NCI-H524 (cell line): ENCODE data around the gene SCAMP1.
A peak's percentile ranks its signal among the peaks of the same experiment; 100 is the strongest.
"Not testable (repeated sequence)": the region's sequence is repeated elsewhere in the genome, so short reads cannot be mapped to it uniquely, and the experiment has no call there.

Experiments used
- DNase-seq, 2 experiments: peaks; one replicate each; lab custom pipeline; 2025; lab: John Stamatoyannopoulos, UW

The SCAMP1 gene

GRCh38 chr5:78429332-78429980, 69.0 kb downstream of the SCAMP1 start:
- DNase-seq = no peak

DNA sequence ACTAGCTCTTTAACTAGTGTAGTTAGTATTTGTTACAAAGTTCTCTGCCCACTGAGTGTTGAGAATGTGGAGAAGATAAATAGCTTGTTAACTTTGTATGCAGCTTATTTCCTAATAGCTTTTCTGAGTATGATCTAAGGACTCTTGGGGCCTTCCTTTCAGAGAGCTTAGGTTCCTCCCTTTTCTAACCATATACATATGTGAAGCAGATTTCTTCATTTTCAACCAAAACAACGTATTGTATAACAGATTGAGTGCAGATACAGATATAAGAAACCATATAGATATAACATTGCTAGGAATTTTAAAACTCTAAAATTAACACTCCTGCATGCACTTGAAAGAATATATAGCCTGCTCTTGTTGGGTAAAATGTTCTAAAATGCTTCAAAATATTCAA, 70.4 kb downstream of the SCAMP1 start:
- DNase-seq = no peak

DNA sequence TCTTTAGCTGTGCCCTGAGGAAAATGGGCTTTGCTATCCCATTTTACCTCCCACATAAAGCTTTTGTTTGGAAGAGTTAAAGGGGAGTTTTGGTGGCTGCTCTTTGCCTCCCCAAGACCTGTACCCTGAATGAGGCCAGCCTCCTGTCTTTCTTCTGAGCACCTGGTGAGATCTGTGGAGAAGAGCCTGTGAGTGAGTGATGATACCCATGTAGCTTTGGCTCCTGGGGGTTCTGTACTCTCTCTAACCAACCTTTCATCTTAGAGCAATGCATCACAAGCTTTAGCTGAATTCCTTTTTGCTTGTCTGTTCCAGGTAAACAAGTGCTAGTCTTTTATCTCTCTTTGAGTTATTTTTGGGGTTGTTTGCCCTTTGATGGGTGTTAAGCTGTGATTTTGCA, 73.6 kb downstream of the SCAMP1 start:
- DNase-seq = no peak

DNA sequence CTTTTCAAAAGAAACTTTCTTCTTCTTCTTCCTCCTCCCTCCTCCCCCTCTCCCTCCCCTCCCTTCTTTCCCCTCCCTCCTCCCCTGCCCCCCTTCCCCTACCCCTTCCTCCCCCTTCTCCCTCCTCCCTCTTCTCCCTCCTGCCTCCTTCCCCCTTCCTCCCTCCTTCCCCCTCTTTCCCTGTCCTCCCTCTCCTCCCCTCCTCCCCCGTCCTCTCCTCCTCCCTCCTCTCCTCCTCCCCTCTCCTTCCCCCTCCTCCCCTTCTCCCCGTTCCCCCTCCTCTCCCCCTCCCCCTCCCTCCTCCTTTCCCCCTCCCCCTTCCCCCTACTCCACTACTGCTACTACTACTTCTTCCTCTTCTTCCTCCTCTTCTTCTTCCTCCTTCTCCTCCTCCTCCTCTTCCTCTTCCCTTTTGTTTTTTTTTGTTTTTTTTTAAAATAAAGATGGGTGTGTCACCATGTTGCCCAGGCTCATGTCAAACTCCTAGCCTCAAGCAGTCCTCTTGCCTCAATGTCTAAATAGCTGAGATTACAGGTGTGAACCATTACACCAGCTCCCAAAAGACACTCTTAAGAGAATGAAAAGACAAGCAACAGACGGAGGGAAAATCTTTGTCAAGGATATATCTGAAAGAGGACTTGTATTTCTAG, 87.5 kb downstream of the SCAMP1 start:
- DNase-seq = no peak

DNA sequence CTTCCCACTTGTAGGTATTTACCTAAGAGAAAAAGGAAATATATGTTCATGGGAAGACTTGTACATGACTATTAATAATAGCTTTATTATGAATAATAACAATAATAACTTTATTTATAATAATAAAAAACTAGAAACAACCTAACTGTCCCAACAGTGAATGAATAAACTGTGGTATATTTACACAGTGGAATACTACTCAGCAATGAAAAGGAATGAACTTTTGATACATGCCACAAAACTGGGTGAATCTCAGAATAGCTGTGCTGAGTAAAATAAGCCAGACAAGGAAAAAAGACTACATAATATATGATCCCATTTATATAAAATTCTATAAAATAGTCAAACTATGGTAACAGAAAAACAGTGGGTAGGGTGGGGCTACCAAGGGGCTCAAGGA, 88.7 kb downstream of the SCAMP1 start:
- no peak for DNase-seq

GRCh38 chr5:78457507-78457906, 97.1 kb downstream of the SCAMP1 start:
- not testable (repeated sequence) for DNase-seq

- DNase-seq = no peak
These were observed 98.4 kb downstream of the SCAMP1 start for GRCh38 chr5:78458843-78459242.

DNA sequence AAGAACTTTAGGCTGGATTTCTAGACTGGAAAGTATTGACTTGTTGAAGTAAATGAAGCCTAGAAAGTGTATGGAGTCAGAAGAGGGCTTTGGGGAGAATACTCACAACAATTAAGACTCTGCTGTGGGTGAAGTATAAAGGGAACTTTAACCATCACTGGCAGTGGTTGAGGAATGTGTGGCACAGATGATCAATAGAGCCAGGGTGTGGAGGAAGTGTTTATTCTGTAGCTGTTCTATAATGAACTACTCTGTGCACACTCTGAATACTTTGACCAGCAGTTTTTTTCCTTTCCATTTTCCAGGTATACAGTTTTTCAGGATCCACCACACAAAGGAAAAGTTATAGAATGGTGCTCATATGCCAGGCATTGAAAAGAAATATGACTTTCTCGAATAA, 106.7 kb downstream of the SCAMP1 start:
- DNase-seq = no peak

DNA sequence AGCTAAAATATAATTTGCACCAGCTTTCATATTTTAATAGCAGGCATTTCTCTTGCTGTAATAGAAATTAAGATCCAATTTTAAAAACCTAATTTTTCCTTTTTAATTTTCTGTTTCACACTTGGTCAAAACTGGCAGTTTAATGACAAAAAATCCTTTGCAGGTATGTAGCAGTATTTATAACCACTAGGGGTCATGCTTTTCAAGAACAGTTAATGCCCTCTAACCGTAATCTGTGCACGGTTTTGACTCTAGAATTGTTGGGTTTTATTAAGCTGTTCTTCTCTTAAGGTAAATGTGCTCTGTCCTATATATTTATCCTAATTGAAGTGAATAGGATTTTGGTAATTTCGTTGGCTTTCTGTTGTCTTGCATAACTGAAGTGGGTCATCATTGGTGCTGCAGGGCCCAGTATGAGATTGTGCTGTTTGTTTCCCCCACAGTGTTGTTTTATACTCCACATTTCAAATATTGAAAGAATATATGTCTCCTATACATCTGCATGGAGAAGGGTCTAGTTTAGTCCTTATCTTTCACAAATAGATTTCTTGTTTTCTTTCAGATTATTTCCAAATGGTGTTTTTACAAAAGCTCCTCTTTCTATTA, 107.4 kb downstream of the SCAMP1 start:
- peak; percentile 5 to 62 for DNase-seq

- no peak for DNase-seq
These were observed 111.5 kb downstream of the SCAMP1 start for GRCh38 chr5:78471896-78472295.

- DNase-seq = no peak
These were observed 112.2 kb downstream of the SCAMP1 start for GRCh38 chr5:78472469-78473106.

- DNase-seq = no peak
These were observed 113.3 kb downstream of the SCAMP1 start for GRCh38 chr5:78473751-78474150.

DNA sequence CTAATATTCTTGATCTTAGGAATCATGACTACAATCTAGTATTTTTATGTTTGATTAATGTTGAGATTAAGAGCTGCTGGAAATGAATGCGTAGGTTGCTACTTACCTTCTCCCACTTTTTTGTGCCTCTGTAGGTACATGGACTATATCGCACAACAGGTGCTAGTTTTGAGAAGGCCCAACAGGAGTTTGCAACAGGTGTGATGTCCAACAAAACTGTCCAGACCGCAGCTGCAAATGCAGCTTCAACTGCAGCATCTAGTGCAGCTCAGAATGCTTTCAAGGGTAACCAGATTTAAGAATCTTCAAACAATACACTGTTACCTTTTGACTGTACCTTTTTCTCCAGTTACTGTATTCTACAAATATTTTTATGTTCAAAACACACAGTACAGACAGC, 115.0 kb downstream of the SCAMP1 start:
- DNase-seq = no peak

- DNase-seq = no peak
These were observed 116.4 kb downstream of the SCAMP1 start for GRCh38 chr5:78476795-78477194.

DNA sequence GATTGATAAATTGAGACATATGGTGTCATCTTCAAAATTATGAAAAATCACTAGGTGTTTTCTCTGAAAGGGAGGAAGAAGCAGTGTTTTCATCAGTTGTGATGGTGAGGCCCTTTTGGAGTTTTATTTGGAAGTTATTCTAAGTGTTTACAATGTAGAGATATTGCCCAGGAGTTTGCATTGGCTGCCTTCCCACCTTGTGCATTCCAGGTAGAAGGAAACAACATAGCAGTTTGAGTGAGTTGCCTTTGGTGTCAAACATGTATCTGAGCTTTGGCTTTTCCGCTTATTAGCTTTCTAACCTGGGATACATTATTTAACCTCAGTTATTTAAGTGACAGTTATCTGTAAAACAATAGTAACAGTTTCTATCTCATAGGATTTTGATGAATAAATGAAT, 122.5 kb downstream of the SCAMP1 start:
- no peak for DNase-seq

- no peak for DNase-seq
These were observed 123.5 kb downstream of the SCAMP1 start for GRCh38 chr5:78483809-78484521.

- DNase-seq = no peak
These were observed 125.8 kb downstream of the SCAMP1 start for GRCh38 chr5:78486218-78486617.

- DNase-seq = no peak
These were observed 127.4 kb downstream of the SCAMP1 start for GRCh38 chr5:78487846-78488245.

- no peak for DNase-seq
These were observed 130.5 kb downstream of the SCAMP1 start for GRCh38 chr5:78490709-78491485.

DNA sequence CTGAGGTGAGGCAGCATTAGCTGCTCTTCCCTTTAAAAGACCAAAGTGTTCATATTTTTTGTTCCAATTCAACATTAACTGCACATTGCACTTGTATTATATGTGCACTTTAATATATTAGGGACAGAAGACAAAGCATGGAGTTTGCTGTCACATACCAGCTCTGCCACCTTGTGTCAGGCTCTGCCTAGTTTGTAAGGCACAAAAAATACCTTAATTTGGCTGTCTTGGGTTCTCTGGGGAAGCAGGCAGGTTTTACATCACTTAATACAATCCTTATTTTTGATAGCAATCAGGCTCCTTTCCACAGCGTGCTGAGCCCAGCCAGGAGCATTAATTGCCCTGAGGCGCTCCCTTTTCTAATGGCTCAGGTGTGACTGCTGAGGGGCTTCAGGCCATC, 131.8 kb downstream of the SCAMP1 start:
- DNase-seq = no peak

DNA sequence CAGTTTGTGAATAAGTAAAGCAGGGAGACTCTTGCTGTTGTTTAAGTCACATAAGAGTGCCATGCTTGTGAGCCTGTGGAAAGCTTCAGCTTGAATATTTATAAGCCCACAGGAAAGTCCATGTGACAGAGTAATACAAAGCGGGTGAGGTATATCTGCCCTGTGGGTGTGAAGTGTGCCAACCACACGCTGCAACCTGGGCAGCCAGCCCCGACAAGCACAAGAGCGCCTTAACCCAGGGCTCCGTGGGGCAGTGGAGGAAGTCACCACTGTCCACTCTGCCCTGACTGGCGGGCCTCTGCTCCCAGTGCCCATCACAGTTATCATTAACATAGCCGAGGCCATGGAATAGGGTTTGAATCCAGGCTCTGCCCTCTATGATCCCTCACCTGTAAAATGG, 132.2 kb downstream of the SCAMP1 start:
- DNase-seq = no peak

- DNase-seq = no peak
These were observed 135.4 kb downstream of the SCAMP1 start for GRCh38 chr5:78495800-78496199.
